HCT116 (cell line): ENCODE data around the gene METTL2B. TPM values are rescaled to one million over a fixed set of nuclear protein-coding genes. Genes with fewer than 3 reads are reported as not detected.

ENCODE experiments used
- ATAC-seq: fragments of 200-7000 bp; cut with Tn5 transposase; 2 replicates; pipeline ENCODE4 v1.9.1; 2020; ENCODE audit warnings: mild to moderate bottlenecking, moderate library complexity
- BruUV-seq: library from RNA; stranded (reverse); fragments of 400-500 nt; replicated peaks from 2 replicates; lab custom pipeline; 2021; lab: Mats Ljungman, UMichigan
- CTCF ChIA-PET: fragments of 300-600 bp; sonication (Branson Sonifier 250); formaldehyde crosslinking; loops from one replicate; lab custom pipeline; 2021; ENCODE audit warnings: antibody characterized with exemption; lab: Charles Lee
- POLR2A ChIA-PET: fragments of 300-600, 350-600 bp; sonication (Branson Sonifier 250); formaldehyde crosslinking; loops from one replicate; lab custom pipeline; 2021; ENCODE audit warnings: antibody characterized with exemption; lab: Charles Lee
- RAD21 ChIA-PET, 2 experiments: fragments of 300-600 bp; sonication (Branson Sonifier 250); formaldehyde crosslinking; loops; one replicate each; lab custom pipeline; 2023; ENCODE audit warnings: low total read pairs in 2 of 2; ENCODE audit not compliant: uncharacterized antibody in 2 of 2, unreplicated experiment in 2 of 2, low non-redundant PET in 1 of 2; lab: Charles Lee
- DNase-seq: peaks from one replicate; pipeline ENCODE4 v3.0.0-alpha.2; 2010; ENCODE audit warnings: low read depth, low spot score
- H2AFZ ChIP-seq: fragments of 200-600 bp; shearing (Covaris generic), sonication (generic); 2 replicates; pipeline ENCODE4 v1.6.1; 2017; ENCODE audit warnings: low read depth, mixed run types, mixed read lengths, antibody characterized with exemption, low read length; ENCODE audit not compliant: poor library complexity, severe bottlenecking
- H3K27ac ChIP-seq: 2 replicates; pipeline ENCODE4 v1.5.1; 2012; ENCODE audit warnings: low read depth, low read length
- H3K27me3 ChIP-seq: fragments of 200-600 bp; sonication (generic); 2 replicates; pipeline ENCODE4 v1.6.1; 2016; ENCODE audit warnings: mixed run types, low read length, mixed read lengths; ENCODE audit not compliant: insufficient read depth
- H3K36me3 ChIP-seq, 2 experiments: fragments of 200-500 bp in 1 of 2; fragments of 200-600 bp in 1 of 2; sonication (Bioruptor generic) in 1 of 2; sonication (generic) in 1 of 2; 2 replicates each; pipeline versions ENCODE4 v1.5.1 to v1.6.1; 2014 to 2016; ENCODE audit warnings: low read length in 2 of 2, inconsistent platforms in 1 of 2, mixed read lengths in 1 of 2, mixed run types in 1 of 2; ENCODE audit not compliant: insufficient read depth in 2 of 2, control insufficient read depth in 1 of 2
- H3K4me1 ChIP-seq, 2 experiments: fragments of 200-600 bp in 1 of 2; sonication (generic) in 1 of 2; 2 replicates each; pipeline versions ENCODE4 v1.5.1 to v1.6.1; 2012 to 2017; ENCODE audit warnings: low read length in 2 of 2, inconsistent platforms in 1 of 2, mild to moderate bottlenecking in 1 of 2, mixed read lengths in 1 of 2, mixed run types in 1 of 2, moderate library complexity in 1 of 2; ENCODE audit not compliant: insufficient read depth in 2 of 2, control insufficient read depth in 1 of 2
- H3K4me2 ChIP-seq: fragments of 200-600 bp; sonication (generic); 2 replicates; pipeline ENCODE4 v1.6.1; 2017; ENCODE audit warnings: mixed run types, low read length, mixed read lengths
- H3K4me3 ChIP-seq, 2 experiments: fragments of 200-600 bp in 1 of 2; sonication (generic) in 1 of 2; replicated peaks in 1 of 2; 2 replicates each; pipeline ENCODE4 v1.5.1; 2011 to 2016; ENCODE audit warnings: low read length in 2 of 2, control low read depth in 1 of 2, low read depth in 1 of 2, mild to moderate bottlenecking in 1 of 2, mixed read lengths in 1 of 2, mixed run types in 1 of 2
- H3K79me2 ChIP-seq: fragments of 200-600 bp; sonication (generic); 2 replicates; pipeline ENCODE4 v1.6.1; 2017; ENCODE audit warnings: mild to moderate bottlenecking, mixed run types, low read length, moderate library complexity, mixed read lengths; ENCODE audit not compliant: insufficient read depth
- H3K9ac ChIP-seq: fragments of 200-600 bp; sonication (generic); 2 replicates; pipeline ENCODE4 v1.6.1; 2016; ENCODE audit warnings: low read length, mixed read lengths
- H3K9me2 ChIP-seq: fragments of 200-600 bp; sonication (generic), shearing (Covaris generic); 2 replicates; pipeline ENCODE4 v1.6.1; 2017; ENCODE audit warnings: mixed run types, mild to moderate bottlenecking, moderate library complexity; ENCODE audit not compliant: insufficient read depth
- H3K9me3 ChIP-seq, 2 experiments: fragments of 200-500 bp in 1 of 2; fragments of 200-600 bp in 1 of 2; sonication (Bioruptor generic) in 1 of 2; sonication (generic) in 1 of 2; 2 replicates each; pipeline ENCODE4 v1.6.1; 2014 to 2017; ENCODE audit warnings: low read length in 2 of 2, mixed read lengths in 2 of 2, inconsistent platforms in 1 of 2, low read depth in 1 of 2, mild to moderate bottlenecking in 1 of 2, mixed run types in 1 of 2, moderate library complexity in 1 of 2; ENCODE audit not compliant: control insufficient read depth in 1 of 2, insufficient read depth in 1 of 2
- H4K20me1 ChIP-seq: fragments of 200-600 bp; sonication (generic), shearing (Covaris generic); 2 replicates; pipeline ENCODE4 v1.6.1; 2017; ENCODE audit warnings: mixed run types, mild to moderate bottlenecking, moderate library complexity; ENCODE audit not compliant: insufficient read depth
- CEBPB ChIP-seq: IDR thresholded peaks from 2 replicates; pipeline ENCODE4 v1.6.1; 2012; ENCODE audit warnings: low read depth
- ELF1 ChIP-seq: IDR thresholded peaks from 2 replicates; pipeline ENCODE4 v1.6.1; 2012; ENCODE audit warnings: low read depth, borderline replicate concordance
- EZH2phosphoT487 ChIP-seq: fragments of 200-600 bp; IDR thresholded peaks from 2 replicates; pipeline ENCODE4 v1.6.1; 2018; ENCODE audit warnings: antibody characterized with exemption, borderline replicate concordance
- FOSL1 ChIP-seq: IDR thresholded peaks from 2 replicates; pipeline ENCODE4 v1.6.1; 2012; ENCODE audit warnings: low read depth
- JUND ChIP-seq: IDR thresholded peaks from 2 replicates; pipeline ENCODE4 v1.6.1; 2012
- MAX ChIP-seq: IDR thresholded peaks from 2 replicates; pipeline ENCODE4 v1.6.1; 2012
- SIN3A ChIP-seq: IDR thresholded peaks from 2 replicates; pipeline ENCODE4 v1.6.1; 2012; ENCODE audit warnings: low read depth
- TCF7L2 ChIP-seq: IDR thresholded peaks from 2 replicates; pipeline ENCODE4 v1.7.0; 2011; ENCODE audit warnings: borderline replicate concordance, inconsistent platforms; ENCODE audit not compliant: insufficient read depth, insufficient read length; ENCODE audit errors: extremely low read depth
- ZBTB33 ChIP-seq: IDR thresholded peaks from 2 replicates; pipeline ENCODE4 v1.6.1; 2011; ENCODE audit warnings: mild to moderate bottlenecking, low read length, moderate library complexity; ENCODE audit not compliant: insufficient replicate concordance; ENCODE audit errors: extremely low read depth
- intact Hi-C: fragments of 100-400 bp; cut with micrococcal nuclease; formaldehyde crosslinking; loops from 2 replicates; pipeline ENCODE4 v1.10.0; 2022
- total RNA-seq: library from RNA; stranded (reverse); gene quantifications from one replicate; pipeline ENCODE4 v1.2.1, GENCODE V29; 2021; ENCODE audit not compliant: unreplicated experiment

Gene METTL2B
- total RNA-seq, 1 experiment from 2014 or later, result 45.7 TPM

GRCh38 chr7:128450913-128451312, 25.6 kb upstream of the METTL2B start:
- Histone ChIP-seq H3K27me3 (0 out of 2 replicates have a peak, but pooled peaks cover 4% of the 10 kb centered on the region), H3K9me2 (no peaks in the 10 kb centered on the region), H2AFZ (no peak overlapping the region), H4K20me1 (no peaks in the 10 kb centered on the region), H3K27ac (no peak overlapping the region), H3K9me3 (no peaks in the 10 kb centered on the region), H3K4me1 (peaks cover 5 to 14% of the 10 kb centered on the region in 2 experiments), H3K9ac (no peak overlapping the region), H3K36me3 (no peaks in the 10 kb centered on the region), H3K4me3 (no peak overlapping the region), H3K79me2 (peaks cover 2% of the 10 kb centered on the region; the same call in 1 of the 2 replicates), H3K4me2 (no peak overlapping the region)
- ATAC-seq (no peak), DNase-seq (no peak)
- intact Hi-C loops, result no loop called here
- ChIA-PET RAD21 (no interaction called here), CTCF (no interaction called here), POLR2A (no interaction called here)
- BruUV-seq, result no TSS peak
- no peak for TF ChIP-seq SIN3A
- no peak for TF ChIP-seq JUND
- no peak for TF ChIP-seq ELF1
- no peak for TF ChIP-seq FOSL1
- TF ChIP-seq EZH2phosphoT487, result no peak
- no peak for TF ChIP-seq TCF7L2
- no peak for TF ChIP-seq CEBPB
- no peak for TF ChIP-seq ZBTB33
- TF ChIP-seq MAX, result no peak
